ENCODE data around the gene GPC6.

GPC6 gene

GRCh38 chr13:93521307-93521706 lies 294.7 kb downstream of the GPC6 start:
- no peak for DNase-seq

GRCh38 chr13:93522501-93522900 lies 295.9 kb downstream of the GPC6 start:
- no peak for DNase-seq

- DNase-seq, result no peak
These were observed 298.5 kb downstream of the GPC6 start for GRCh38 chr13:93525087-93525486.

GRCh38 chr13:93527748-93528297 lies 301.2 kb downstream of the GPC6 start:
- DNase-seq, result peak; percentile 5

GRCh38 chr13:93529961-93530360 lies 303.4 kb downstream of the GPC6 start:
- no peak for DNase-seq

GRCh38 chr13:93534181-93534700 lies 307.6 kb downstream of the GPC6 start:
- no peak for DNase-seq

- DNase-seq, result no peak
These were observed 308.6 kb downstream of the GPC6 start for GRCh38 chr13:93535251-93535650.

- DNase-seq, result no peak
These were observed 313.3 kb downstream of the GPC6 start for GRCh38 chr13:93539914-93540313.

- DNase-seq, result no peak
These were observed 321.3 kb downstream of the GPC6 start for GRCh38 chr13:93547886-93548285.

GRCh38 chr13:93549326-93550005 lies 322.9 kb downstream of the GPC6 start:
- DNase-seq, result no peak

- DNase-seq, result no peak
These were observed 323.6 kb downstream of the GPC6 start for GRCh38 chr13:93550236-93550635.

- no peak for DNase-seq
These were observed 326.0 kb downstream of the GPC6 start for GRCh38 chr13:93552596-93552995.

- no peak for DNase-seq
These were observed 327.9 kb downstream of the GPC6 start for GRCh38 chr13:93554514-93554913.

- DNase-seq, result no peak
These were observed 332.0 kb downstream of the GPC6 start for GRCh38 chr13:93558637-93559036.

- no peak for DNase-seq
These were observed 333.1 kb downstream of the GPC6 start for GRCh38 chr13:93559718-93560117.

- no peak for DNase-seq
These were observed 335.1 kb downstream of the GPC6 start for GRCh38 chr13:93561576-93562225.

- DNase-seq, result no peak
These were observed 336.1 kb downstream of the GPC6 start for GRCh38 chr13:93562676-93563075.

GRCh38 chr13:93577105-93577504 lies 350.5 kb downstream of the GPC6 start:
- DNase-seq, result no peak

- DNase-seq, result no peak
These were observed 363.2 kb downstream of the GPC6 start for GRCh38 chr13:93589788-93590187.

GRCh38 chr13:93603043-93603442 lies 376.4 kb downstream of the GPC6 start:
- DNase-seq, result no peak

- DNase-seq, result no peak
These were observed 388.2 kb downstream of the GPC6 start for GRCh38 chr13:93614776-93615175.

- no peak for DNase-seq
These were observed 393.7 kb downstream of the GPC6 start for GRCh38 chr13:93620181-93620765.

GRCh38 chr13:93621051-93621450 lies 394.4 kb downstream of the GPC6 start:
- DNase-seq, result no peak

GRCh38 chr13:93621966-93622365 lies 395.4 kb downstream of the GPC6 start:
- no peak for DNase-seq
